H9 (cell line): ENCODE data around the gene DIRAS3. TPM values are rescaled to one million over a fixed set of nuclear protein-coding genes. Genes with fewer than 3 reads are reported as not detected.

Experiments used
- DNase-seq: peaks from one replicate; pipeline ENCODE4 v3.0.0-alpha.2; 2017
- H2AFZ ChIP-seq: one replicate; pipeline ENCODE4 v1.6.1; 2013; ENCODE audit warnings: mild to moderate bottlenecking, low read length, control low read depth, moderate library complexity
- H2AK5ac ChIP-seq: 2 replicates; pipeline ENCODE4 v1.6.1; 2013; ENCODE audit warnings: low read length, control low read depth, mixed read lengths; ENCODE audit not compliant: insufficient read length
- H2BK120ac ChIP-seq: one replicate; pipeline ENCODE4 v1.6.1; 2013; ENCODE audit warnings: low read depth, mild to moderate bottlenecking, low read length, control low read depth, inconsistent platforms; ENCODE audit not compliant: poor library complexity, severe bottlenecking
- H2BK12ac ChIP-seq: 2 replicates; pipeline ENCODE4 v1.6.1; 2013; ENCODE audit warnings: low read length, control low read depth, mixed read lengths, low read depth; ENCODE audit not compliant: insufficient read length
- H2BK15ac ChIP-seq: 2 replicates; pipeline ENCODE4 v1.6.1; 2013; ENCODE audit warnings: low read depth, low read length, control low read depth
- H2BK20ac ChIP-seq: one replicate; pipeline ENCODE4 v1.6.1; 2013; ENCODE audit warnings: low read depth, mild to moderate bottlenecking, low read length, control low read depth, inconsistent platforms; ENCODE audit not compliant: poor library complexity, severe bottlenecking
- H2BK5ac ChIP-seq: 2 replicates; pipeline ENCODE4 v1.6.1; 2013; ENCODE audit warnings: low read length, control low read depth, mixed read lengths; ENCODE audit not compliant: insufficient read length
- H3K14ac ChIP-seq: 2 replicates; pipeline ENCODE4 v1.6.1; 2013; ENCODE audit warnings: low read length, control low read depth; ENCODE audit not compliant: insufficient read depth
- H3K18ac ChIP-seq: 2 replicates; pipeline ENCODE4 v1.6.1; 2013; ENCODE audit warnings: low read depth, mild to moderate bottlenecking, mixed read lengths, low read length, control low read depth; ENCODE audit not compliant: insufficient read length
- H3K23ac ChIP-seq: 2 replicates; pipeline ENCODE4 v1.6.1; 2013; ENCODE audit warnings: low read length, control low read depth, mixed read lengths, low read depth; ENCODE audit not compliant: insufficient read length
- H3K23me2 ChIP-seq: 2 replicates; pipeline ENCODE4 v1.6.1; 2013; ENCODE audit warnings: low read depth, mild to moderate bottlenecking, mixed read lengths, low read length, control low read depth; ENCODE audit not compliant: insufficient read length, poor library complexity, severe bottlenecking
- H3K27ac ChIP-seq: 2 replicates; pipeline ENCODE4 v1.5.1; 2013; ENCODE audit warnings: low read length, control low read depth, mixed read lengths, low read depth; ENCODE audit not compliant: insufficient read length
- H3K27me3 ChIP-seq: 2 replicates; pipeline ENCODE4 v1.6.1; 2013; ENCODE audit warnings: low read length, control low read depth, inconsistent platforms; ENCODE audit not compliant: insufficient read depth
- H3K4ac ChIP-seq: 2 replicates; pipeline ENCODE4 v1.6.1; 2013; ENCODE audit warnings: low read depth, mild to moderate bottlenecking, control low read depth, inconsistent platforms, low read length, moderate library complexity
- H3K4me1 ChIP-seq: 2 replicates; pipeline ENCODE4 v1.6.1; 2013; ENCODE audit warnings: low read length, control low read depth, inconsistent platforms; ENCODE audit not compliant: insufficient read depth
- H3K4me2 ChIP-seq: 2 replicates; pipeline ENCODE4 v1.6.1; 2013; ENCODE audit warnings: low read length, control low read depth, mixed read lengths; ENCODE audit not compliant: insufficient read length, insufficient read depth
- H3K56ac ChIP-seq: 2 replicates; pipeline ENCODE4 v1.6.1; 2013; ENCODE audit warnings: low read depth, mild to moderate bottlenecking, mixed read lengths, low read length, control low read depth; ENCODE audit not compliant: insufficient read length
- H3K79me1 ChIP-seq: 2 replicates; pipeline ENCODE4 v1.6.1; 2013; ENCODE audit warnings: low read depth, mild to moderate bottlenecking, moderate library complexity, low read length, control low read depth, inconsistent platforms; ENCODE audit not compliant: insufficient read depth, poor library complexity, severe bottlenecking
- H3K79me2 ChIP-seq: 2 replicates; pipeline ENCODE4 v1.6.1; 2013; ENCODE audit warnings: low read length, control low read depth, inconsistent platforms; ENCODE audit not compliant: insufficient read depth
- H3K9ac ChIP-seq: 2 replicates; pipeline ENCODE4 v1.6.1; 2013; ENCODE audit warnings: low read length, control low read depth, mixed read lengths; ENCODE audit not compliant: insufficient read length; ENCODE audit errors: extremely low read depth
- H3K9me3 ChIP-seq: one replicate; pipeline ENCODE4 v1.6.1; 2013; ENCODE audit warnings: low read depth, low read length, inconsistent platforms; ENCODE audit not compliant: control insufficient read depth
- H3T11ph ChIP-seq: one replicate; pipeline ENCODE4 v1.6.1; 2013; ENCODE audit warnings: mild to moderate bottlenecking, low read length, control low read depth, inconsistent platforms
- H4K20me1 ChIP-seq: one replicate; pipeline ENCODE4 v1.6.1; 2013; ENCODE audit not compliant: control insufficient read depth, insufficient read length, insufficient read depth
- H4K5ac ChIP-seq: 2 replicates; pipeline ENCODE4 v1.6.1; 2013; ENCODE audit warnings: low read depth, mild to moderate bottlenecking, mixed read lengths, low read length, control low read depth; ENCODE audit not compliant: insufficient read length
- H4K8ac ChIP-seq: replicated peaks from 2 replicates; pipeline ENCODE4 v1.6.1; 2013; ENCODE audit warnings: low read length, control low read depth, mixed read lengths, low read depth; ENCODE audit not compliant: insufficient read length
- H4K91ac ChIP-seq: 2 replicates; pipeline ENCODE4 v1.6.1; 2013; ENCODE audit warnings: low read depth, mild to moderate bottlenecking, moderate library complexity, mixed read lengths, low read length, control low read depth; ENCODE audit not compliant: insufficient read length
- H3K27ac Mint-ChIP-seq, 3 experiments: 2 replicates in 2 of 3; 3 replicates in 1 of 3; pipeline ENCODE4 v1.8.0; 2020 to 2021; ENCODE audit warnings: mixed read lengths in 3 of 3, mild to moderate bottlenecking in 1 of 3, moderate library complexity in 1 of 3
- H3K27me3 Mint-ChIP-seq: 2 replicates; pipeline ENCODE4 v1.8.0; 2021; ENCODE audit warnings: low read depth, mild to moderate bottlenecking, moderate library complexity, mixed read lengths
- H3K36me3 Mint-ChIP-seq, 3 experiments: 2 replicates in 2 of 3; 3 replicates in 1 of 3; pipeline ENCODE4 v1.8.0; 2020 to 2021; ENCODE audit warnings: low read depth in 3 of 3, mixed read lengths in 3 of 3; ENCODE audit not compliant: insufficient read depth in 1 of 3
- H3K4me1 Mint-ChIP-seq, 2 experiments: 2 replicates each; pipeline ENCODE4 v1.8.0; 2020; ENCODE audit warnings: mixed read lengths in 2 of 2
- H3K4me3 Mint-ChIP-seq, 2 experiments: 2 replicates in 1 of 2; 3 replicates in 1 of 2; pipeline ENCODE4 v1.8.0; 2020 to 2021; ENCODE audit warnings: mild to moderate bottlenecking in 2 of 2, mixed read lengths in 2 of 2, moderate library complexity in 1 of 2
- H3K9me3 Mint-ChIP-seq, 2 experiments: 2 replicates in 1 of 2; 3 replicates in 1 of 2; pipeline ENCODE4 v1.8.0; 2020; ENCODE audit warnings: mild to moderate bottlenecking in 2 of 2, mixed read lengths in 2 of 2, moderate library complexity in 1 of 2
- WGBS: extraction: QIAGEN DNeasy Blood & Tissue Kit; methylation state at CpG from one replicate; pipeline ENCODE4 v1.1.7; 2013; ENCODE audit warnings: missing lambda C conversion rate, low lambda C conversion rate, mixed read lengths; ENCODE audit not compliant: insufficient read length; ENCODE audit errors: extremely low coverage; 5-methylcytosine and 5-hydroxymethylcytosine counted together
- total RNA-seq: library from RNA; stranded (reverse); gene quantifications from 2 replicates; pipeline ENCODE4 v1.2.1, GENCODE V29; 2021
- TF ChIP-seq, protein P1 (sequence below): fragments of 200-600 bp; sonication (generic); conservative IDR thresholded peaks from 3 replicates; pipeline ENCODE4 v1.8.0; 2021; ENCODE audit warnings: antibody characterized with exemption, mild to moderate bottlenecking

The DIRAS3 gene
- total RNA-seq, 1 experiment from 2014 or later = not detected

DNA sequence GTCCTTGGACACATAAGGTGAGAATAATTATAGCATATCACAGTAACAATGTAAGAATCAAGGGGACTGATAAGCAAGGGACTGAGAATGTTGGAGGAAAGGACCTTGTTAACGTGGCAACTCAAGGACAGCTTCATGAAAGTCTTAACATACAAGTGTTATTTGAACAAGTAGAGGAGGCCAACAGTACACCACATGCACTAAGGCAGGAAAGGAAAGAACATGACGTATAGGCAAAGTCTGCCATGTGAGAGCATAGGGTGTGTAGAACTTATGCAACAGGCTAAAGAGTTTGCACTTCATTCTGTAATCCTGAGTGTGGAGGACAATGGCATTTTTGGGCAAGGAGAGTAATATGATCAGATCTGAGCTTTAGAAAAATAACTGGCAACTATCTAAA, 33.3 kb upstream of the DIRAS3 start:
- H3K23ac ChIP-seq = no peak overlapping the region
- H4K20me1 ChIP-seq = no peaks in the 10 kb centered on the region
- no peak overlapping the region for H3T11ph ChIP-seq
- no peak overlapping the region for H2BK12ac ChIP-seq
- H3K14ac ChIP-seq = no peak overlapping the region
- Mint-ChIP-seq H3K27me3 (no peaks in the 10 kb centered on the region), H3K27ac (no peak overlapping the region), H3K9me3 (peaks cover 0 to 3% of the 10 kb centered on the region in 2 experiments; a peak in 2 of 5 replicates), H3K4me1 (peaks cover 11% of the 10 kb centered on the region in 2 experiments), H3K4me3 (no peak overlapping the region), H3K36me3 (peaks cover 0 to 4% (median 0%) of the 10 kb centered on the region in 3 experiments; a peak in 1 of 7 replicates)
- H3K79me1 ChIP-seq = no peaks in the 10 kb centered on the region
- no peak overlapping the region for H3K4ac ChIP-seq
- no peak overlapping the region for H4K5ac ChIP-seq
- no peak for DNase-seq
- no peak overlapping the region for H3K56ac ChIP-seq
- H4K91ac ChIP-seq = no peak overlapping the region
- no peak overlapping the region for H2AK5ac ChIP-seq
- no peaks in the 10 kb centered on the region for H3K79me2 ChIP-seq
- H3K9me3 ChIP-seq = no peaks in the 10 kb centered on the region
- no peak overlapping the region for H3K27ac ChIP-seq
- H4K8ac ChIP-seq = no peak overlapping the region
- H2AFZ ChIP-seq = no peak overlapping the region
- no peak overlapping the region for H2BK120ac ChIP-seq
- no peak overlapping the region for H2BK20ac ChIP-seq
- no peak overlapping the region for H2BK15ac ChIP-seq
- H3K9ac ChIP-seq = no peak overlapping the region
- no peak overlapping the region for H3K4me2 ChIP-seq
- no peak overlapping the region for H2BK5ac ChIP-seq
- H3K23me2 ChIP-seq = no peaks in the 10 kb centered on the region
- H3K27me3 ChIP-seq = no peaks in the 10 kb centered on the region
- H3K18ac ChIP-seq = no peak overlapping the region
- H3K4me1 ChIP-seq = no peaks in the 10 kb centered on the region
- TF ChIP-seq, protein P1, sequence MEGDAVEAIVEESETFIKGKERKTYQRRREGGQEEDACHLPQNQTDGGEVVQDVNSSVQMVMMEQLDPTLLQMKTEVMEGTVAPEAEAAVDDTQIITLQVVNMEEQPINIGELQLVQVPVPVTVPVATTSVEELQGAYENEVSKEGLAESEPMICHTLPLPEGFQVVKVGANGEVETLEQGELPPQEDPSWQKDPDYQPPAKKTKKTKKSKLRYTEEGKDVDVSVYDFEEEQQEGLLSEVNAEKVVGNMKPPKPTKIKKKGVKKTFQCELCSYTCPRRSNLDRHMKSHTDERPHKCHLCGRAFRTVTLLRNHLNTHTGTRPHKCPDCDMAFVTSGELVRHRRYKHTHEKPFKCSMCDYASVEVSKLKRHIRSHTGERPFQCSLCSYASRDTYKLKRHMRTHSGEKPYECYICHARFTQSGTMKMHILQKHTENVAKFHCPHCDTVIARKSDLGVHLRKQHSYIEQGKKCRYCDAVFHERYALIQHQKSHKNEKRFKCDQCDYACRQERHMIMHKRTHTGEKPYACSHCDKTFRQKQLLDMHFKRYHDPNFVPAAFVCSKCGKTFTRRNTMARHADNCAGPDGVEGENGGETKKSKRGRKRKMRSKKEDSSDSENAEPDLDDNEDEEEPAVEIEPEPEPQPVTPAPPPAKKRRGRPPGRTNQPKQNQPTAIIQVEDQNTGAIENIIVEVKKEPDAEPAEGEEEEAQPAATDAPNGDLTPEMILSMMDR = no peak
- no CpG with 5 or more reads among the region's 2 CpGs for WGBS
